Testis (tissue), 3 donors: Measurements from ENCODE around the gene IRF5. TPM values are rescaled to one million over a fixed set of nuclear protein-coding genes. Genes with fewer than 3 reads are reported as not detected.
"Not testable (repeated sequence)": the region's sequence is repeated elsewhere in the genome, so short reads cannot be mapped to it uniquely, and the experiment has no call there.

Source experiments
- DNase-seq: peaks from one replicate; pipeline ENCODE4 v3.0.0-alpha.2; 2019
- H3K27ac ChIP-seq, 2 donors: fragments of 200-600 bp; sonication (generic); one replicate each; pipeline ENCODE4 v1.5.1; 2019
- H3K27me3 ChIP-seq: fragments of 200-600 bp; sonication (generic); one replicate; pipeline ENCODE4 v1.5.1; 2019
- H3K36me3 ChIP-seq: fragments of 200-600 bp; sonication (generic); one replicate; pipeline ENCODE4 v1.5.1; 2017; ENCODE audit warnings: low read depth; ENCODE audit errors: missing control alignments
- H3K4me1 ChIP-seq: fragments of 200-600 bp; sonication (generic); one replicate; pipeline ENCODE4 v1.5.1; 2019
- H3K4me3 ChIP-seq, 2 donors: fragments of 200-600 bp; sonication (generic); one replicate each; pipeline ENCODE4 v1.5.1; 2017 to 2019
- H3K9me3 ChIP-seq: fragments of 200-600 bp; sonication (generic); one replicate; pipeline ENCODE4 v1.5.1; 2017
- POLR2A ChIP-seq: fragments of 450-650 bp; IDR thresholded peaks from one replicate; pipeline ENCODE4 v1.6.1; 2017; ENCODE audit warnings: antibody characterized with exemption, mild to moderate bottlenecking, moderate library complexity
- WGBS, 2 donors: methylation state at CpG; one replicate each; pipeline ENCODE4 v1.1.5; 2018; 5-methylcytosine and 5-hydroxymethylcytosine counted together
- intact Hi-C: fragments of 100-400 bp; cut with DNase I; formaldehyde crosslinking; loops from one replicate; pipeline ENCODE4 v1.15.1; 2023; ENCODE audit warnings: low total_unique reads
- polyA plus RNA-seq: library from polyadenylated mRNA; stranded (reverse); fragments of 350-450 nt; fragmentation: Illumina TruSeq; extraction: RNeasy Lipid Tissue Mini Kit (QIAGEN cat#74804); gene quantifications from one replicate; pipeline ENCODE4 v1.2.3, GENCODE V29; 2014; ENCODE audit warnings: low read depth, low replicate concordance; ENCODE audit not compliant: insufficient read depth
- total RNA-seq, 2 donors: library from RNA; depleted of rRNA; stranded (reverse); fragments of >200 nt; gene quantifications; one replicate each; pipeline ENCODE4 v1.2.3, GENCODE V29; 2016
- TF ChIP-seq, protein P1 (sequence below), 3 experiments: fragments of 450-650 bp in 2 of 3; fragments of 200-600 bp in 1 of 3; sonication (generic) in 1 of 3; IDR thresholded peaks; one replicate each; pipeline ENCODE4 v1.5.1; 2016 to 2019; ENCODE audit warnings: antibody characterized with exemption in 3 of 3, mild to moderate bottlenecking in 2 of 3, moderate library complexity in 1 of 3

The IRF5 gene
- total and polyA plus RNA-seq, 3 donors from 2014 or later: 2.9 to 5.6 (median 4.6) TPM

DNA sequence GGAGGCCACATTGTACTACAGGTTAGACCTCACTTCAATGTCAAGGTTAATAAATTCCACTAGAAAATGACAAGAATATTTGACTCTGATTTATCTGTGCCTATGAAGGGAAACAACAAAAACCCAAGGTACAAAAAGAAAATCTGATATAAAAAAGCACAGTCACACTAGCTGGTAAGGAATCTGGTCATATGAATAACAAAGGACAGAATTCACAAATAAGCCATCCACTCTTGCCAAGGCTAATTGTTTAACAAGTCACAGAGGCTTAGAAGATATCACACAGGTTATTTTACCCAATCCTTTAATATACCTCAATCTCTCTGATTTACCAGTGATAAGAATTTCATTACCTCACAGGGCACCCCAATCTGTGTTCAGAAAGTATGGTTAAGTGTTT is 47.9 kb downstream of the IRF5 start:
- Histone ChIP-seq H3K4me1 (no peaks in the 10 kb centered on the region), H3K27me3 (no peaks in the 10 kb centered on the region), H3K27ac (no peak overlapping the region), H3K4me3 (no peak overlapping the region), H3K36me3 (no peaks in the 10 kb centered on the region), H3K9me3 (no peaks in the 10 kb centered on the region)
- TF ChIP-seq, protein P1, sequence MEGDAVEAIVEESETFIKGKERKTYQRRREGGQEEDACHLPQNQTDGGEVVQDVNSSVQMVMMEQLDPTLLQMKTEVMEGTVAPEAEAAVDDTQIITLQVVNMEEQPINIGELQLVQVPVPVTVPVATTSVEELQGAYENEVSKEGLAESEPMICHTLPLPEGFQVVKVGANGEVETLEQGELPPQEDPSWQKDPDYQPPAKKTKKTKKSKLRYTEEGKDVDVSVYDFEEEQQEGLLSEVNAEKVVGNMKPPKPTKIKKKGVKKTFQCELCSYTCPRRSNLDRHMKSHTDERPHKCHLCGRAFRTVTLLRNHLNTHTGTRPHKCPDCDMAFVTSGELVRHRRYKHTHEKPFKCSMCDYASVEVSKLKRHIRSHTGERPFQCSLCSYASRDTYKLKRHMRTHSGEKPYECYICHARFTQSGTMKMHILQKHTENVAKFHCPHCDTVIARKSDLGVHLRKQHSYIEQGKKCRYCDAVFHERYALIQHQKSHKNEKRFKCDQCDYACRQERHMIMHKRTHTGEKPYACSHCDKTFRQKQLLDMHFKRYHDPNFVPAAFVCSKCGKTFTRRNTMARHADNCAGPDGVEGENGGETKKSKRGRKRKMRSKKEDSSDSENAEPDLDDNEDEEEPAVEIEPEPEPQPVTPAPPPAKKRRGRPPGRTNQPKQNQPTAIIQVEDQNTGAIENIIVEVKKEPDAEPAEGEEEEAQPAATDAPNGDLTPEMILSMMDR (IDR thresholded peaks at IDR 0.05): no peak
- no peak for TF ChIP-seq POLR2A
- no peak for DNase-seq
- intact Hi-C loops: no loop called here

DNA sequence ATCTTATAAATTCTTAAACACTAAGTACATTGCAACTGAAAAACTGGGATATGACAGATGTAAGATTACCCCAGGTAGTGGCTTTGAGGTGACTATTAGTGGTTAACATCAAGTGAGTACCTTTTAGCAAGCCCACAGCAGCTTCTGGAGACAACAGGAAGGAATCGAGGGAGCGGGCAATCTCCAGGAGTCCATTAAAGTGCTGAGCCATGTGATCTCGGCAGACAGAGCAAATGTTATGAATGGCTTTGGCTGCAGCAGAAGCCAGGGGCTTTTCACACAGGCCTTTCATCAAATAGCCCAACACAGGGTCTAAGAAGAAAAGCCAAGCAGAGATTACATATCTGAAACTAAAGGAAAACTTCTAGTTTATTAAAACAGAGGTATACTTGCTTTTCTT is 48.9 kb downstream of the IRF5 start:
- Histone ChIP-seq H3K4me3 (no peak overlapping the region), H3K27ac (no peak overlapping the region), H3K9me3 (no peaks in the 10 kb centered on the region), H3K4me1 (no peaks in the 10 kb centered on the region), H3K27me3 (no peaks in the 10 kb centered on the region), H3K36me3 (no peaks in the 10 kb centered on the region)
- 86 to 88% methylated on average over 3 of the region's 3 CpGs for WGBS, 2 donors
- TF ChIP-seq, protein P1 (IDR thresholded peaks at IDR 0.05): no peak
- TF ChIP-seq POLR2A: no peak
- intact Hi-C loops: no loop called here
- no peak for DNase-seq

DNA sequence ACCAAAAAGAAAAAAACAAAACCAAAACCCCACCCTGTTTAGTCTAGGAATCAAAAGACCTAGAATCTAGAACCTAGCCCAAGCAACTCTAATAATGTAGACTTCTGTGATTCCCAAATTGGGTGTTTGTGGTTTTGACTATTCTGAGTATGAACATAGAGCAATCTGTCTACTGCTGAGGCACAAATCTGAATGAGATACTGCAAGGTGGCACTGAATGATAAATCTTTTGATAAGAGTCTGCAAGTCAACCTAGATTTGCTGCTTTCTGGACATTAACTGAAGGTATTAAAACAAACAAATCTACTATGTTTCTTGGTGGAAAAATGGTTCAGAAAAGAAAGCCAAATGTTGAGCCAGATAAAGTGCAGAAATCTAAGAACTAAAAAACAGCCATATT is 50.6 kb downstream of the IRF5 start:
- Histone ChIP-seq H3K36me3 (no peaks in the 10 kb centered on the region), H3K4me3 (no peak overlapping the region), H3K4me1 (no peaks in the 10 kb centered on the region), H3K9me3 (no peaks in the 10 kb centered on the region), H3K27me3 (no peaks in the 10 kb centered on the region), H3K27ac (no peak overlapping the region)
- TF ChIP-seq POLR2A: no peak
- TF ChIP-seq, protein P1 (IDR thresholded peaks at IDR 0.05): no peak
- DNase-seq: no peak
- intact Hi-C loops: no loop called here

DNA sequence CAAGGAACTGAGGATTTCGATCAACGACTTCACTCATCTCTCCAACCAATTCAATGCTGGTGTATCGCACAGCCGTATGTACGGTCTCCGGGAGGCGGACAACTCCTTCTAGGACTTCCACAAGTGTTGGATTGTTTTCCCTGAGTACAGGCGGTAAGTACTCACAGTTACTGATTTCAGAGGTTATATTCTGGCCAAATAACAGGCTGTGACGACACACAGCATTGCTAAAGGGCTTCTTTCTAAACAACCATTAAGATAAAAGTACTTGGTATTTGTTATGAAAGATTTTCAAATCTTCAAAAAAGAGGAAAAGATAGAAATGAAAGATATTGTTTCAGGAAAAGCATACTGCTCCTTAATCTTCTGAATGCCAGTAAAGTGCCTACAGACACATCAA is 52.2 kb downstream of the IRF5 start:
- no peaks in the 10 kb centered on the region for H3K4me1 ChIP-seq
- H3K27me3 ChIP-seq: no peaks in the 10 kb centered on the region
- intact Hi-C loops: no loop called here
- DNase-seq: no peak
- 69 to 71% methylated on average over 9 of the region's 9 CpGs for WGBS, 2 donors
- no peak overlapping the region for H3K27ac ChIP-seq
- H3K9me3 ChIP-seq: no peaks in the 10 kb centered on the region
- H3K4me3 ChIP-seq: no peak overlapping the region
- TF ChIP-seq, protein P1 (IDR thresholded peaks at IDR 0.05): no peak
- TF ChIP-seq POLR2A: no peak
- H3K36me3 ChIP-seq: no peaks in the 10 kb centered on the region

DNA sequence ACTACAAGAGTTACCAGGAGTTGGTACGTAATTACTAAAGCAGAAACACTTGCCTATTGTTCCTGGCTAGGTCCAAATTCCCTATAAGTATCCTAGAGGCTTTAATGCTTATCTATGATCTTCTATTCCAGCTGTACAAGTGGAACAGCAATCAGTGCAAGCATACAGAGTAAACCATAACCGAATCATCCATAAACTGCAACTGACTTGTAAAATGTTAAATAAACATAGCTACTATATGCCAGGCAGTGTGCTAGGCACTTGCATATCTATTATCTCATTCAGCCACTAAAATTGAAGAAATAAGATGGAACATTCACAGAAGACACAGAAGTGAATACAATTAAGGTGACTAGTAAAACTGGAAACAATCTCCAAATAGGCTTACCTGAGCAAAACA is 55.7 kb downstream of the IRF5 start:
- Histone ChIP-seq H3K36me3 (no peaks in the 10 kb centered on the region), H3K4me3 (no peak overlapping the region), H3K27me3 (no peaks in the 10 kb centered on the region), H3K9me3 (no peaks in the 10 kb centered on the region), H3K4me1 (no peaks in the 10 kb centered on the region), H3K27ac (no peak overlapping the region)
- 86 to 87% methylated on average over 2 of the region's 2 CpGs for WGBS, 2 donors
- intact Hi-C loops: no loop called here
- DNase-seq: no peak
- no peak for TF ChIP-seq POLR2A
- TF ChIP-seq, protein P1 (IDR thresholded peaks at IDR 0.05): no peak

DNA sequence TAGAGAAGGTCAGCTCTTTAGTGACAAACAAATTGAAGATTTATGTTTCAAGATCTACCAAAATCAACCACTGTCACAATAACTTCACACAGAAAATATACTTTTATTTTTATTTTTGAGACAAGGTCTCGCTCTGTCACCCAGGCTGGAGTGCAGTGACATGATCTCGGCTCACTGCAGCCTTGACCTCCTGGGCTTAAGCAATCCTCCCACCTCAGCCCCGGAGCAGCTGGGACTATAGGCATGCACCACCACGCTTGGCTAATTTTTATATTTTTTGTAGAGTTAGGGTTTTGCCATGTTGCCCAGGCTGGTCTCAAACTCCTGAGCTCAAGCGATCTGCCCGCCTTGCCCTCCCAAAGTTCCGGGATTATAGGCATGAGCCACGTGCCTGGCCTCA is 56.8 kb downstream of the IRF5 start:
- H3K27ac ChIP-seq, intact Hi-C loops, H3K4me1 ChIP-seq, H3K27me3 ChIP-seq, H3K4me3 ChIP-seq, DNase-seq, H3K36me3 ChIP-seq, H3K9me3 ChIP-seq: not testable (repeated sequence)
- 80 to 82% methylated on average over 8 of the region's 8 CpGs for WGBS, 2 donors
